Measurements from ENCODE around the gene MAP2K3.
"Not testable (repeated sequence)": the region's sequence is repeated elsewhere in the genome, so short reads cannot be mapped to it uniquely, and the experiment has no call there.

DNA sequence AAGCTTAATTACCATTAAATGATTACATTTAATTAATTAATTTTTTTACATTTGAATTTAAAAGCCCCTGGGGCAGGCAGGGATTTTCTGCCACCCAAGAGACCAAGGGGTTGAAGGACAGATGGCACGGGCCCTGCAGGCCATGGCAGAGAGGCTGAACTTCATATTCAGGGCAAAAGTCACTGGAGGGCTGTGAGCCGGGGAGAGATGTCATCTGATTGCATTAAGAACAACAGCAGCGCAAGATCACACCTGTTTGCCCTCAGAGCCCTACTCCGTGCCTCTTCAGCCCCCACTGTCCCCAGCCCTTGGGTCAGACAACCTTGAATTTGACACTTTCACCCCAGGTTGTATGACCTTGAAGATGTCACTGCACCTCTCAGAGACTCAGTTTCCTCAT lies 35.9 kb downstream of the MAP2K3 start:
- TF ChIP-seq, protein P1, sequence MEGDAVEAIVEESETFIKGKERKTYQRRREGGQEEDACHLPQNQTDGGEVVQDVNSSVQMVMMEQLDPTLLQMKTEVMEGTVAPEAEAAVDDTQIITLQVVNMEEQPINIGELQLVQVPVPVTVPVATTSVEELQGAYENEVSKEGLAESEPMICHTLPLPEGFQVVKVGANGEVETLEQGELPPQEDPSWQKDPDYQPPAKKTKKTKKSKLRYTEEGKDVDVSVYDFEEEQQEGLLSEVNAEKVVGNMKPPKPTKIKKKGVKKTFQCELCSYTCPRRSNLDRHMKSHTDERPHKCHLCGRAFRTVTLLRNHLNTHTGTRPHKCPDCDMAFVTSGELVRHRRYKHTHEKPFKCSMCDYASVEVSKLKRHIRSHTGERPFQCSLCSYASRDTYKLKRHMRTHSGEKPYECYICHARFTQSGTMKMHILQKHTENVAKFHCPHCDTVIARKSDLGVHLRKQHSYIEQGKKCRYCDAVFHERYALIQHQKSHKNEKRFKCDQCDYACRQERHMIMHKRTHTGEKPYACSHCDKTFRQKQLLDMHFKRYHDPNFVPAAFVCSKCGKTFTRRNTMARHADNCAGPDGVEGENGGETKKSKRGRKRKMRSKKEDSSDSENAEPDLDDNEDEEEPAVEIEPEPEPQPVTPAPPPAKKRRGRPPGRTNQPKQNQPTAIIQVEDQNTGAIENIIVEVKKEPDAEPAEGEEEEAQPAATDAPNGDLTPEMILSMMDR (IDR thresholded peaks at IDR 0.05), result not testable (repeated sequence)
- not testable (repeated sequence) for TF ChIP-seq POLR2A (IDR thresholded peaks at IDR 0.05)
